Mucosa of descending colon (tissue), 3 donors: ENCODE measurements around the gene CCDC88C. TPM values are rescaled to one million over a fixed set of nuclear protein-coding genes. Genes with fewer than 3 reads are reported as not detected.

Experiments
- ATAC-seq: fragments of 200-7000 bp; cut with Tn5 transposase; one replicate; pipeline ENCODE4 v1.9.1; 2020; ENCODE audit warnings: mild to moderate bottlenecking, moderate library complexity
- DNase-seq, 3 donors: peaks; one replicate each; pipeline ENCODE4 v3.0.0-alpha.2; 2020
- H3K36me3 ChIP-seq: fragments of 200-600 bp; one replicate; pipeline ENCODE4 v1.8.0; 2021; ENCODE audit warnings: low read depth, mild to moderate bottlenecking
- H3K4me1 ChIP-seq: fragments of 200-600 bp; one replicate; pipeline ENCODE4 v1.8.0; 2021; ENCODE audit warnings: low read depth, mild to moderate bottlenecking
- H3K4me3 ChIP-seq: fragments of 200-600 bp; one replicate; pipeline ENCODE4 v1.8.0; 2021; ENCODE audit warnings: mild to moderate bottlenecking
- H3K9me3 ChIP-seq: fragments of 200-600 bp; one replicate; pipeline ENCODE4 v1.8.0; 2021; ENCODE audit warnings: mild to moderate bottlenecking
- CTCF ChIP-seq: fragments of 200-600 bp; IDR thresholded peaks from one replicate; pipeline ENCODE4 v1.8.0; 2022; ENCODE audit warnings: antibody characterized with exemption, mild to moderate bottlenecking
- intact Hi-C, 2 donors: fragments of 100-400 bp; cut with DNase I in 1 of 2; cut with micrococcal nuclease in 1 of 2; formaldehyde crosslinking; loops; one replicate each; pipeline versions ENCODE4 v1.11.0 to v1.11.1; 2022; cut with DNase I, micrococcal nuclease
- total RNA-seq, 3 donors: library from RNA; stranded (reverse); fragmentation: NEBNext Ultra II Directional in 2 of 3; extraction: Animal tissue kit (Norgen Biotek cat#: 25700) in 2 of 3; gene quantifications; one replicate each; pipeline versions ENCODE4 v1.2.1 to v1.2.4, GENCODE V29; 2021 to 2023
- donor health status: DM: no; HTN: no; CAD: no; lungs with moderate emphysema.
- donor health status: DM: no; HTN: no; CAD: no.
- donor health status: DM: no; HTN: yes; CAD: no.

The CCDC88C gene
- total RNA-seq, 3 donors from 2014 or later: 30.1 to 62.1 (median 56.6) TPM

GRCh38 chr14:91241863-91242262, 175.8 kb downstream of the CCDC88C start:
- DNase-seq (peak in 1 of 3 donors; percentile 3), ATAC-seq (peak; percentile 45)
- intact Hi-C loops: no loop called here
- H3K4me1 ChIP-seq: peaks cover 5% of the 10 kb centered on the region
- H3K36me3 ChIP-seq: no peaks in the 10 kb centered on the region
- no peaks in the 10 kb centered on the region for H3K9me3 ChIP-seq
- no peak for TF ChIP-seq CTCF
- no peak overlapping the region for H3K4me3 ChIP-seq

GRCh38 chr14:91238661-91239060, 179.0 kb downstream of the CCDC88C start:
- H3K4me3 ChIP-seq: no peak overlapping the region
- intact Hi-C loops: no loop called here
- ATAC-seq (no peak), DNase-seq (no peak)
- H3K9me3 ChIP-seq: no peaks in the 10 kb centered on the region
- no peaks in the 10 kb centered on the region for H3K36me3 ChIP-seq
- no peak for TF ChIP-seq CTCF
- no peaks in the 10 kb centered on the region for H3K4me1 ChIP-seq

GRCh38 chr14:91238085-91238484, 179.5 kb downstream of the CCDC88C start:
- Histone ChIP-seq H3K36me3 (no peaks in the 10 kb centered on the region), H3K4me3 (no peak overlapping the region), H3K4me1 (no peaks in the 10 kb centered on the region), H3K9me3 (no peaks in the 10 kb centered on the region)
- DNase-seq: no peak
- no peak for TF ChIP-seq CTCF
- no peak for ATAC-seq
- intact Hi-C loops: no loop called here

DNA sequence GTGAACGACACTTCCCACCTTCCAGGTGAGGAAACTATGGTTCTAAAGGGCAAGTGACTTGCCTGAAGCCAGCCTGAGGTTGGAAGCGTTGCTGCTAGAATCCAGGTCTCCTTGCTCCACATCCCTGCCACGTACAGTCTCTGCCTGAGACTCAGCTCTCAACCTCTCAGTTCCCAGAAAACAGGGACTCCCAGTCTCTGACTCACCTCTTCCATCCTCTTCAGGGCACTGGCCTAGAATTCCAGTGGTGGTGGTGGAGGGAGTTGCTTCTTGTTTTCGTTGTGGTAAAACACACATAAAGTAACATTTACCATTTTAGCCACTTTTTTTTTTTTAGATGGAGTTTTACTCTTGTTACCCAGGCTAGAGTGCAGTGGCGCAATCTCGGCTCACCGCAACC, 180.4 kb downstream of the CCDC88C start:
- H3K4me1 ChIP-seq: no peaks in the 10 kb centered on the region
- H3K4me3 ChIP-seq: no peak overlapping the region
- no peak for TF ChIP-seq CTCF
- ATAC-seq: no peak
- peak in 1 of 3 donors; percentile 16 for DNase-seq
- no peaks in the 10 kb centered on the region for H3K36me3 ChIP-seq
- intact Hi-C loops: no loop called here
- no peaks in the 10 kb centered on the region for H3K9me3 ChIP-seq

GRCh38 chr14:91235841-91236240, 181.8 kb downstream of the CCDC88C start:
- Histone ChIP-seq H3K4me1 (no peaks in the 10 kb centered on the region), H3K36me3 (no peaks in the 10 kb centered on the region), H3K4me3 (no peak overlapping the region), H3K9me3 (no peaks in the 10 kb centered on the region)
- TF ChIP-seq CTCF: no peak
- intact Hi-C loops: no loop called here
- no peak for DNase-seq
- ATAC-seq: no peak

- DNase-seq (no peak), ATAC-seq (no peak)
- H3K4me3 ChIP-seq: no peak overlapping the region
- no peaks in the 10 kb centered on the region for H3K4me1 ChIP-seq
- intact Hi-C loops: no loop called here
- no peak for TF ChIP-seq CTCF
- H3K36me3 ChIP-seq: no peaks in the 10 kb centered on the region
- H3K9me3 ChIP-seq: no peaks in the 10 kb centered on the region
Measured at GRCh38 chr14:91234791-91235114, 182.9 kb downstream of the CCDC88C start.
